ENCODE measurements around the gene ELMO1.

DNA sequence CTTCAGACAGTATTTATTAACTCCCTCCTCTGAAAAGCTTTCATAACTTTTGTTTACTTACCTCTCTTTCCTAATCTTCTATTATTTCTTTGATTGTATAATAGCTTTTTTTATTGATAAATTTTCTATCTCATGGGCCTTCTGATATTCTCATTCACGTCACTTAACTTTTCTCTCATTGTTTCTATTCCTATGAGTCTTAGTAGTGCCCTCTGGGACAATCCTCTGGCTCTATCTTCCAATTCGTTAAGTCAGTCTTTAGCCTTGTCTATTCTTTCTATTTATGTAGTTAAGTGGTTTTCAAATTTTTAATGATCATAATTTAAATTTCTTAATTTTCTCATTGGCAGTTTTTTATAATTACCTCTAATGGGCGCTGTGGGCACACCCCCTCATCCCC is 6.4 kb upstream of the ELMO1 start:
- TF ChIP-seq, protein P1, sequence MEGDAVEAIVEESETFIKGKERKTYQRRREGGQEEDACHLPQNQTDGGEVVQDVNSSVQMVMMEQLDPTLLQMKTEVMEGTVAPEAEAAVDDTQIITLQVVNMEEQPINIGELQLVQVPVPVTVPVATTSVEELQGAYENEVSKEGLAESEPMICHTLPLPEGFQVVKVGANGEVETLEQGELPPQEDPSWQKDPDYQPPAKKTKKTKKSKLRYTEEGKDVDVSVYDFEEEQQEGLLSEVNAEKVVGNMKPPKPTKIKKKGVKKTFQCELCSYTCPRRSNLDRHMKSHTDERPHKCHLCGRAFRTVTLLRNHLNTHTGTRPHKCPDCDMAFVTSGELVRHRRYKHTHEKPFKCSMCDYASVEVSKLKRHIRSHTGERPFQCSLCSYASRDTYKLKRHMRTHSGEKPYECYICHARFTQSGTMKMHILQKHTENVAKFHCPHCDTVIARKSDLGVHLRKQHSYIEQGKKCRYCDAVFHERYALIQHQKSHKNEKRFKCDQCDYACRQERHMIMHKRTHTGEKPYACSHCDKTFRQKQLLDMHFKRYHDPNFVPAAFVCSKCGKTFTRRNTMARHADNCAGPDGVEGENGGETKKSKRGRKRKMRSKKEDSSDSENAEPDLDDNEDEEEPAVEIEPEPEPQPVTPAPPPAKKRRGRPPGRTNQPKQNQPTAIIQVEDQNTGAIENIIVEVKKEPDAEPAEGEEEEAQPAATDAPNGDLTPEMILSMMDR (conservative IDR thresholded peaks at IDR 0.05; ENCODE audit: low read depth, low read length), result no peak
- no peak for TF ChIP-seq EZH2 (IDR thresholded peaks at IDR 0.05; ENCODE audit: borderline replicate concordance, low read depth, low read length, poor library complexity, severe bottlenecking)

Measured in A673 (cell line).